Measurements from ENCODE around the gene HOXA4.

GRCh38 chr7:27179030-27179429 is 48.5 kb upstream of the HOXA4 start:
- TF ChIP-seq CTCF (conservative IDR thresholded peaks at IDR 0.05; ENCODE audit: low read depth, low read length) (no peak), USF2 (IDR thresholded peaks at IDR 0.05; ENCODE audit: low read depth, low read length) (no peak), POLR2A (IDR thresholded peaks at IDR 0.05; ENCODE audit: low read depth, low read length) (no peak), RFX5 (IDR thresholded peaks at IDR 0.05; ENCODE audit: low read depth, low read length) (no peak), CEBPB (IDR thresholded peaks at IDR 0.05; ENCODE audit: low read depth, low read length) (no peak), MAFK (IDR thresholded peaks at IDR 0.05; ENCODE audit: low read depth, low read length) (no peak), RCOR1 (IDR thresholded peaks at IDR 0.05; ENCODE audit: insufficient replicate concordance, low read length) (no peak), BHLHE40 (IDR thresholded peaks at IDR 0.05; ENCODE audit: low read depth, low read length) (no peak), RAD21 (IDR thresholded peaks at IDR 0.05; ENCODE audit: low read length) (no peak)

All from IMR-90 (cell line).